HCEC 1CT (cell line): ENCODE results near the gene SLC47A2.
"Not testable (repeated sequence)": the region's sequence is repeated elsewhere in the genome, so short reads cannot be mapped to it uniquely, and the experiment has no call there.

Experiments used
- DNase-seq: peaks from one replicate; pipeline ENCODE4 v3.0.0-alpha.2; 2017

Gene SLC47A2

GRCh38 chr17:19706791-19707727 is 9.3 kb downstream of the SLC47A2 start:
- DNase-seq: no peak

DNA sequence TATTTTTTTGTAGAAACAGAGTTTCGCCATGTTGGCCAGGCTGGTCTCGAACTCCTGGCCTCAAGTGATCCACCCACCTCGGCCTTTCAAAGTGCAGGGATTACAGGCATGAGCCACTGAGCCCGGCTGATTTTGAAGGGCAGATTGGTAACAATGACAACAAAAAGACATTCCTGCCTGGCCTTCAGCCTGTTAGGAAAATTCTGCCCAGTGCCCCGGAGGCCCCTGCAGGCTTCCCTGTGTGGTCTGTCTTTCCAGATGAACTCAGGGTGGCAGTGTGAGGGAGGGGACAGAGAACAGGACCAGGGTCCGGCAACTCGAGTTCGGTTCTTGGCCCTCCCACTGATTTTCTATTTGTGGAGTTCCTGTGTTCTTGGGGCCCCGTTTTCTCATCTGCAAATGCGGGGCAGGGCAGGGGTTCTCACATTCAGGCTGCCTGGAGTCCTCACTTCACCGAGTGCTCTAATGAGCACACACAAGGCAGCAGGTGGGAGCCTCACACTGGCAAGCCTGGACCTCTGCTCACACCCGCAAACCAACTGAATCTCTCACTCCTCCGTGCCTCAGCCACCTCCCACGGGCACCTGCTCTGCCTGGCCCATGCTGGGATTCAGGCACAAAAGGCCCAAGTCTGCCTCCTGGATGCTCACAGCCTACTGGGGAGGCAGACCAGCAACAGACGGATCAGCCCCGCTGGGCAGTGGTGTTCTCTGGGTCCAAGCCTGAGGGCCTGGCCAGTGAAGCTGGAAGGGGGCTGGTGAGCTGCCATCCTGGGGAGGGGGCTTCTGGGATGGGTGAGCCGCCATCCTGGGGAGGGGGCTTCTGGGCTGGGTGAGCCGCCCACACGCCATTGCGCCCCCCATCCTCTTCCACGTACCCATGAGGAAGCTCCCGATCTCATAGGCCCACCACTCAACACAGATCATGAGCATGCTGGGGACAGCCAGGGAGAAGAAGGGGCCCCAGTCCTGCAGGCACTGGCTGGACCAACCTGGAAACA is 10.3 kb downstream of the SLC47A2 start:
- DNase-seq: no peak

- no peak for DNase-seq
These were observed 11.2 kb downstream of the SLC47A2 start for GRCh38 chr17:19705201-19705600.

DNA sequence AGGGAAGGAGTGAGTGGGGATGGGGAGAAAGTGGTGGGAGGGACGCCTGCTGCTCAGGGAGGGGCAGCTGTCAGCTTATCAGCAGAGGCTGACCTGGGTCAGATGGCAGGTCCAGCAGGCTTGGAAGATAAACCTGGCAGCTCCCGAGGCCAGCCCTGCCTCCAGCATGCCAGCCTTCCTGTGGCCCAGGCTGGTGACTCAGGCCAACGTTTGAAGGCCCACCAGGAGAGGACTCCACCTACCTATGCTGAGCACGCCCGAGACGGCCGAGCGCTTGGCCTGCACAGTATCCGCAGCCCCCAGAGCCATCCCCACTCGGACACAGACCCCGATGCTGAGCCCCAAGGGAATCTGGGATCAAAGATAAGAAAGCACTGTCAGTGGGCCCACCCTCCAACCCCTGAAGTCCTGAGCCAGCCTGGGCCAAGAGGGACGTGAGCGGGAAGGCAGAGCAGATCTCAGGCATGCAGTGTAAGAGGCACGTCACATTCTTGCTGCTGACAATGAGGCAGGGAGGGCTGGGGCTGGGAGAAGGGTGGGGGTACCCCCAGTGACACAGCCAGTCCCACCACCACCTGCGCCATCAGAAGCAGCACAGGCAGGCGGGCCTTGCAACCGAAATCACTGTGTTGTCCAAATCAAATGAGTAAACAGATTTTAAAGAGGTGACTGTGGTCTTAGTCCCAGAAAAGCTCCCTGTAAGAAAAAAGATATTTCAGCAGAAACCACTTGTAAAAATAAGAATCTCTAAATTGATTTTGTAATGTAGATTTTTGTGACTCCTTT is 12.4 kb downstream of the SLC47A2 start:
- DNase-seq: no peak

GRCh38 chr17:19703106-19703827 is 13.1 kb downstream of the SLC47A2 start:
- DNase-seq: no peak

GRCh38 chr17:19702217-19702641 is 14.2 kb downstream of the SLC47A2 start:
- DNase-seq: no peak

GRCh38 chr17:19686400-19687090 is 29.8 kb downstream of the SLC47A2 start:
- DNase-seq: no peak

DNA sequence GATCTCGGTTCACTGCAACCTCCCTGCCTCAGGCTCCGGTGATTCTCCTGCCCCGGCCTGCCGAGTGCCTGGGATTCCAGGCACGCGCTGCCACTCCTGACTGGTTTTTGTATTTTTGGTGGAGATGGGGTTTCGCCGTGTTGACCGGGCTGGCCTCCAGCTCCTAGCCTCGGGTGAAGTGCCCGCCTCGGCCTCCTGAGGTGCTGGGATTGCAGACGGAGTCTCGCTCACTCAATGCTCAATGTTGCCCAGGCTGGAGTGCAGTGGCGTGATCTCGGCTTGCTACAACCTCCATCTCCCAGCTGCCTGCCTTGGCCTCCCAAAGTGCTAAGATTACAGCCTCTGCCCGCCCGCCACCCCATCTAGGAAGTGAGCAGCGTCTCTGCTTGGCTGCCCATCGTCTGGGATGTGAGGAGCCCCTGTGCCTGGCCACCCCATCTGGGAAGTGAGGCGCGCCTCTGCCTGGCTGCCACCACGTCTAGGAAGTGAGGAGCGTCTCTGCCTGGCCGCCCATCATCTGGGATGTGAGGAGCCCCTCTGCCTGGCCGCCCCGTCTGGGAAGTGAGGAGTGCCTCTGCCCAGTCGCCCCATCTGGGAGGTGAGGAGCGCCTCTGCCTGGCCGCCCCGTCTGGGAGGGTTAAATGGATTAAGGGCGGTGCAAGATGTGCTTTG is 31.3 kb downstream of the SLC47A2 start:
- DNase-seq: not testable (repeated sequence)

DNA sequence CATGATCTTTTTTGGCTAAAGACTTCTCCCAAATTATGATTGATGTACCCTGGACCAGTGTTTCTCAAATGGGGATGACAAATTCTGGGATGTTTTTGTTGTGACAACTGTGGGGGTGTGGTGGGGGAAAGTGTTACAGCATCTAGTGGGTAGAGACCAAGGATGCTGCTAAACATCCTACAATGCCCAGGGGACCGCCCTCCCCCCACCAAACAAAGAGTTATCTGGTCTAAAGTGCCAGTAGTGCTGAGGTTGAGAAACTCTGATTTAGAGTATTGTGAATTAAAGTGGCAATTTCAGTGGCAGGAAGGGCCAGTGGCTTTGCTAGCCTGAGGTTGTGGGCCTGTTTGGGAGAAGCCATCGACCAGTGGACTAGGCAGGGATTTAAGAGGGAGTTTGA is 33.3 kb downstream of the SLC47A2 start:
- no peak for DNase-seq

DNA sequence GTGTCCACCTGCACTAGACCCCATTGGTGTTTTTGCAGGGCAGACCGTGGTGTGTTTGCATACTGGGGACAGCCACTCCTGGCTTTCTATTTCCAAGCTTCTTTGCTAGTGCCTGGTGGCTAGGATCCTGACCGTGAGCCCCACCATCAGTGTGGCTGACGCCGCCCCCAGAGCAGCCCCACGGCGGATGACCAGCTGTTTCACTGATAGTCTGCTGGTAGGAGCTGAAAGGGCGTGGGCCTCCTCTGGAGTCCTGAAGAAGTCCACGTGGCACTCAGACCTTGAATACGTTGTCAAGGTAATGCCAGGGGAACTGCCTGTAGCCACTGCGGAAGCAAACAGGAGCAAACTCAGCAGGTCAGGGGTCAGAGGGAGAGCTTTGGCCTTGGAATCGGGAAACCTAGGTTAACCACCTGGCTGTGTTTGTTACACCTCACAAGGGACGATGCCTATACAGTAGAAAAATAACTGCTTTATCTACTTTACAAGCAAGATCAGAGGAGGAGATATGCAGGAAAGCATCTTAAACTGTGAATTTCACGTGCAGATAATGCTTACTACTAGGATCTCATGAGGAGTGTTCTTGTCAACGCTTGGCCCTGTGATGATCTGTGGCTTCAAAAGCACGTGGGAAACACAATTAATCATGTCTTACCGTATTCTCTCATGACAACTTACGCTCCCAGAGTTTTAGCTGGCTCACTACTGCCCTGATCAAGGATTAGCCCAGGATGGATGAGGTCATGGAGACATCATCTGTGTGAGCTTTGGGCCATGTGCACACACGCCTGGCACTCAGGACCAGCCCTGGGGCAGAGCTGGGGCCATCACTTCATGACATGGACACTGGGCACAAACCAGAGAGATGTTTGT is 37.6 kb downstream of the SLC47A2 start:
- no peak for DNase-seq

DNA sequence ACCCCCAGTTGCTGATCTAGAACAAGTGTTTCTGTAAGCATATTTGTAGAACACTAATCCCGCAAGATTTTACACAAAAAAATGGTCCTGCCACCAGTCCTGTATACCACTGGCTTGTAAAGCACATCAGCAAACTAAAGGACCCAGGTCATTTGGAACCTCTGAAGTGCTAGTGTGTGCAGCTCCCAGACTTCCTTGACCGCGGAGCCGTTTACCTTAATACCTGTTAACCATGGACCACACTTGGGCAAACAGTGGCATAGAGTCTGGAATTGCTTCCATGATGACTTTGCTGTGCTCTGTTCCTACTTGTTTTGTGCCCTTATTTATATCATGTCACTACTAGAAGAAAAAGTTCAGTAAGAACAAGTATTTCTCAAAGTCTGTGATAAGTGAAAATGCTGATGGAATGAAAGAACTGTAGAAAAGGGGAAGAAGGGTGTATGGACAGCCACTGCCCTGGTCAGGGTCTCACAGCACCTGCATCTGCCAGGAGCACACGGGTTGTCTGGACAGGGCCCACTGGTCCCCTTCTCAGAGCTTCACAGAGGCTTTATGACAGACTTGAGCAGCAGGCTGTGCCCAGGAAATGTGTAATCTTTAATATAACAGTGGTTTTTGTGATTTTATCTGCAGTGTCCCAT is 38.5 kb downstream of the SLC47A2 start:
- no peak for DNase-seq

DNA sequence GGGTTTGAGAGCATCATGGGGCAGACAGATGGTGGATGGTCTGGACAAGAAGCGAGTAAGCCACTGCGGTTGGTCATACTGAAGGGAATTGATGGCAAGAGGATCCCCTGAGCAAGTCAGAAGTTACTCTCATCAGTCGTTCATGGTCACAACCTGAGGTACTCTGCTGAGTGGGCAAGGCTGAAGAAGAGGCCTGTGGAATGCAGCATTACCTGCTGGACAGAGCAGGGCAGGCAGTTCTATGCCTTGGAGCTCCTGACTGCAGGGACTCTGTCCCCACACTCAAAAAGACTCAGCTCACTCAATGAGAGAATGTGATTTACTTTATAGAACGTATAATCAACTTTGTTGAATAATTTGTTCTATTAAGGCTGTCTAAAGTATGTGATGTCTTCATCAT is 39.5 kb downstream of the SLC47A2 start:
- no peak for DNase-seq

GRCh38 chr17:19673623-19674022 is 42.8 kb downstream of the SLC47A2 start:
- DNase-seq: no peak

GRCh38 chr17:19672009-19672750 is 44.2 kb downstream of the SLC47A2 start:
- no peak for DNase-seq

- no peak for DNase-seq
These were observed 45.0 kb downstream of the SLC47A2 start for GRCh38 chr17:19671433-19671832.

DNA sequence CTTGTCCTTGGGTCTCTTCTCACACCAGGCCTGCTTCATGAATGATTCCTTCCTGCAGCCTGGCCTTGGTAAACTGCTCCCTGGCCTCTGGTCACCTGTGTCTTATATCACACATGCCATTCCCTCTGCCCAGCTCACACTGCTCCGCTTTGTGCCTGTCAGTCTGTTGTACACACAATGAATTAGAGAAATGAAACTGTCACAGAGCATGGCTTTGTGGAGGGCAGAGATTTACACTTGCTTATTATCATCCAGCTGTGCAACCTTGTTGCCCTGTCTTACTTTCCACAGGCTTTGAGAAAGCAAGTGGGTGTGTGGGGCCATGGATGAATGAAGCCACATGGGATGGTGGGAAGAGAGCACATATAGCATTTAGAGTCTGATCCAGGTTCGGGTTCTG is 45.5 kb downstream of the SLC47A2 start:
- no peak for DNase-seq

DNA sequence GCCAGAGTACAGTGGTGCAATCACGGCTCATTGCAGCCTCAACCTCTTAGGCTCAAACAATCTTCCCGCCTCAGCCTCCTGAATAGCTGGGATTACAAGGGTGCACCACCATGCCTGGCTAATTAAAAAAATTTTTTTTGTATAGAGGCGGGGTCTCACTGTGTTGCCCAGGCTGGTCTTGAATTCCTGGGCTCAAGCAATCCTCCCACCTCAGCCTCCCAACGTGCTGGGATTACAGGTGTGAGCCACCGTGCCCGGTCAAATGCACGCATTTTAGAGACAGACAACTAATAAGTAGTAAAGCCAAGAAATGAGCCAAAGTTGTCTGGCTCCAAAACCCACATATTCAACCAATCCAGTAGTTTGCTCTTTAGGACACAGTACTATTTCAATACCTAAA is 46.7 kb downstream of the SLC47A2 start:
- DNase-seq: not testable (repeated sequence)

DNA sequence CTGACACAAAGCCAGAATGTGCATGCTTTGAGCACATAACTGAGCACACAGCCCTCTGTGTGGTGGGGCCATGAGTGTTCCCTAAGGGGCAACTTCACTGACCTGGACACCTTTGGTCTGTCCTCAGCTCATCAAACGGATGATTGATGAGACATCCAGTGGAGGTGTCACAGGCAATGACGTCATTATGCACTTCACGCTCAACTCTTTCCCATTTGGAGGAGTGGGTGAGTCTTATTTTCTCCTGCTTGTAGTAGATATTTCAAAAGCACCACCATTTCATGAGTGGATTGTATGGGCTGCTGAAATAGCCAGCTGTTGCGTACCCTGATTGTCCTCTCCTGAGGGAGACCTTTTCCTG is 51.6 kb downstream of the SLC47A2 start:
- no peak for DNase-seq
